ENCODE results near the gene FOXK1.
"Not testable (repeated sequence)": the region's sequence is repeated elsewhere in the genome, so short reads cannot be mapped to it uniquely, and the experiment has no call there.

Gene FOXK1

GRCh38 chr7:4802577-4802976, 120.5 kb downstream of the FOXK1 start:
- not testable (repeated sequence) for DNase-seq

- DNase-seq, result no peak
Measured at GRCh38 chr7:4803397-4804241, 121.5 kb downstream of the FOXK1 start.

- DNase-seq, result no peak
Measured at GRCh38 chr7:4805110-4805983, 123.3 kb downstream of the FOXK1 start.

- DNase-seq, result no peak
Measured at GRCh38 chr7:4805984-4806300, 123.8 kb downstream of the FOXK1 start.

GRCh38 chr7:4806983-4807597, 125.0 kb downstream of the FOXK1 start:
- no peak for DNase-seq

GRCh38 chr7:4807598-4808016, 125.5 kb downstream of the FOXK1 start:
- DNase-seq, result no peak

GRCh38 chr7:4808026-4808425, 125.9 kb downstream of the FOXK1 start:
- DNase-seq, result no peak

GRCh38 chr7:4808565-4808964, 126.5 kb downstream of the FOXK1 start:
- DNase-seq, result no peak

- no peak for DNase-seq
Measured at GRCh38 chr7:4809091-4809591, 127.0 kb downstream of the FOXK1 start.

GRCh38 chr7:4809666-4810065, 127.6 kb downstream of the FOXK1 start:
- no peak for DNase-seq

- DNase-seq, result no peak
Measured at GRCh38 chr7:4814433-4814832, 132.3 kb downstream of the FOXK1 start.

GRCh38 chr7:4815121-4815520, 133.0 kb downstream of the FOXK1 start:
- DNase-seq, result no peak

- no peak for DNase-seq
Measured at GRCh38 chr7:4815609-4816418, 133.7 kb downstream of the FOXK1 start.

GRCh38 chr7:4816419-4817080, 134.5 kb downstream of the FOXK1 start:
- no peak for DNase-seq

- no peak for DNase-seq
Measured at GRCh38 chr7:4817178-4817901, 135.2 kb downstream of the FOXK1 start.

GRCh38 chr7:4818000-4818794, 136.1 kb downstream of the FOXK1 start:
- DNase-seq, result no peak

- DNase-seq, result no peak
Measured at GRCh38 chr7:4819560-4820404, 137.7 kb downstream of the FOXK1 start.

GRCh38 chr7:4820405-4820966, 138.4 kb downstream of the FOXK1 start:
- DNase-seq, result no peak
